Spinal cord (tissue), 10 donors: ENCODE data around the gene ANKRD40. TPM values are rescaled to one million over a fixed set of nuclear protein-coding genes. Genes with fewer than 3 reads are reported as not detected.

Source experiments
- DNase-seq, 6 donors: peaks; one replicate each; pipeline versions ENCODE4 v3.0.0 to v3.0.0-alpha.2; 2013 to 2015; ENCODE audit warnings: low spot score in 6 of 6, low read depth in 4 of 6
- H3K27ac ChIP-seq: one replicate; pipeline ENCODE4 v1.5.1; 2013; ENCODE audit warnings: low read depth, low read length, control low read depth
- H3K27me3 ChIP-seq: one replicate; pipeline ENCODE4 v1.6.1; 2013; ENCODE audit warnings: low read length; ENCODE audit not compliant: control insufficient read depth, insufficient read depth
- H3K36me3 ChIP-seq: one replicate; pipeline ENCODE4 v1.6.1; 2013; ENCODE audit warnings: low read length; ENCODE audit not compliant: control insufficient read depth, insufficient read depth
- H3K4me1 ChIP-seq: one replicate; pipeline ENCODE4 v1.6.1; 2013; ENCODE audit warnings: low read length; ENCODE audit not compliant: control insufficient read depth, insufficient read depth
- H3K4me3 ChIP-seq: one replicate; pipeline ENCODE4 v1.5.1; 2013; ENCODE audit warnings: low read depth, low read length, control low read depth
- H3K9me3 ChIP-seq: one replicate; pipeline ENCODE4 v1.6.1; 2013; ENCODE audit warnings: low read length; ENCODE audit not compliant: control insufficient read depth, insufficient read depth
- WGBS: methylation state at CpG from one replicate; pipeline ENCODE4 v1.1.5; 2013; ENCODE audit warnings: missing lambda C conversion rate; ENCODE audit not compliant: insufficient coverage; 5-methylcytosine and 5-hydroxymethylcytosine counted together
- polyA plus RNA-seq, 2 donors: library from polyadenylated mRNA; unstranded; fragments of 120-200 nt; gene quantifications; one replicate each; pipeline ENCODE4 v1.2.1, GENCODE V29; 2013; ENCODE audit not compliant: insufficient read length in 2 of 2
- small RNA-seq: library from RNA; depleted of rRNA; stranded (forward); fragments of <200 nt; gene quantifications from one replicate; pipeline ENCODE3, GENCODE V24; 2014; ENCODE audit warnings: low replicate concordance
- total RNA-seq, 2 donors: library from RNA; depleted of rRNA in 1 of 2; stranded (reverse); fragments of 120-200 nt in 1 of 2; fragments of >200 nt in 1 of 2; gene quantifications; one replicate each; pipeline versions ENCODE4 v1.2.3 to v1.2.4, GENCODE V29; 2013 to 2014
- donor health status: healthy.

Gene ANKRD40
- total and polyA plus RNA-seq, 4 donors = 35.7 to 47.5 (median 40.3) TPM

GRCh38 chr17:50657054-50657453 lies 50.7 kb downstream of the ANKRD40 start:
- no peaks in the 10 kb centered on the region for H3K27me3 ChIP-seq
- no peaks in the 10 kb centered on the region for H3K9me3 ChIP-seq
- 75% methylated on average over 4 of the region's 7 CpGs for WGBS

GRCh38 chr17:50656509-50656908 lies 51.2 kb downstream of the ANKRD40 start:
- no peak overlapping the region for H3K27ac ChIP-seq
- 94% methylated on average over 5 of the region's 5 CpGs for WGBS
- no peak overlapping the region for H3K4me3 ChIP-seq
- peaks cover 18% of the 10 kb centered on the region for H3K4me1 ChIP-seq
- H3K9me3 ChIP-seq = no peaks in the 10 kb centered on the region
- no peak for DNase-seq
- H3K36me3 ChIP-seq = no peaks in the 10 kb centered on the region
- H3K27me3 ChIP-seq = no peaks in the 10 kb centered on the region

More at GRCh38 chr17:50657054-50657453, 50.7 kb downstream of the ANKRD40 start:
- H3K36me3 ChIP-seq = no peaks in the 10 kb centered on the region
- H3K27ac ChIP-seq = no peak overlapping the region
- peaks cover 18% of the 10 kb centered on the region for H3K4me1 ChIP-seq
- DNase-seq = no peak
- H3K4me3 ChIP-seq = no peak overlapping the region

- no peak overlapping the region for H3K27ac ChIP-seq
- no peak for DNase-seq
- no peaks in the 10 kb centered on the region for H3K27me3 ChIP-seq
- H3K4me1 ChIP-seq = peaks cover 5% of the 10 kb centered on the region
- H3K36me3 ChIP-seq = no peaks in the 10 kb centered on the region
- H3K9me3 ChIP-seq = no peaks in the 10 kb centered on the region
- WGBS = no CpG with 5 or more reads among the region's 3 CpGs
- no peak overlapping the region for H3K4me3 ChIP-seq
Measured at GRCh38 chr17:50653738-50654137, 54.0 kb downstream of the ANKRD40 start.

GRCh38 chr17:50651661-50652060 lies 56.1 kb downstream of the ANKRD40 start:
- H3K27me3 ChIP-seq = no peaks in the 10 kb centered on the region
- WGBS = no CpG with 5 or more reads among the region's 2 CpGs
- no peaks in the 10 kb centered on the region for H3K4me1 ChIP-seq
- no peak overlapping the region for H3K27ac ChIP-seq
- no peak for DNase-seq
- H3K9me3 ChIP-seq = no peaks in the 10 kb centered on the region
- no peak overlapping the region for H3K4me3 ChIP-seq
- no peaks in the 10 kb centered on the region for H3K36me3 ChIP-seq

GRCh38 chr17:50649042-50649908 lies 58.4 kb downstream of the ANKRD40 start:
- WGBS = 73% methylated on average over 1 of the region's 7 CpGs
- no peak for DNase-seq
- Histone ChIP-seq H3K4me3 (no peak overlapping the region), H3K4me1 (no peaks in the 10 kb centered on the region), H3K27me3 (no peaks in the 10 kb centered on the region), H3K9me3 (no peaks in the 10 kb centered on the region), H3K27ac (no peak overlapping the region), H3K36me3 (no peaks in the 10 kb centered on the region)

GRCh38 chr17:50647187-50647586 lies 60.5 kb downstream of the ANKRD40 start:
- Histone ChIP-seq H3K4me1 (peaks cover 3% of the 10 kb centered on the region), H3K27me3 (no peaks in the 10 kb centered on the region)
- 100% methylated on average over 2 of the region's 2 CpGs for WGBS

GRCh38 chr17:50645748-50646682 lies 61.7 kb downstream of the ANKRD40 start:
- Histone ChIP-seq H3K4me1 (peaks cover 14% of the 10 kb centered on the region), H3K9me3 (no peaks in the 10 kb centered on the region), H3K27ac (no peak overlapping the region), H3K27me3 (no peaks in the 10 kb centered on the region), H3K4me3 (no peak overlapping the region), H3K36me3 (no peaks in the 10 kb centered on the region)
- DNase-seq = no peak
- 92% methylated on average over 3 of the region's 3 CpGs for WGBS

More at GRCh38 chr17:50647187-50647586, 60.5 kb downstream of the ANKRD40 start:
- no peaks in the 10 kb centered on the region for H3K9me3 ChIP-seq
- no peak overlapping the region for H3K4me3 ChIP-seq
- H3K27ac ChIP-seq = no peak overlapping the region
- no peak for DNase-seq
- no peaks in the 10 kb centered on the region for H3K36me3 ChIP-seq

Small RNA genes lying within 50 kb of the gene (small RNA-seq; reads per million reads assigned to genes)
- not detected for gene RF00019

Other genes with a start within 250 kb of the ANKRD40 start
- under 1 TPM; 0.55 to 0.89 TPM for gene CHAD, start 239.0 kb downstream of the ANKRD40 start, total RNA-seq
- 10 to 100 TPM in 1 of 2 donors, 1 to 10 TPM in 1; 9.2 to 13.6 TPM for gene CHAD, start 239.0 kb downstream of the ANKRD40 start, polyA plus RNA-seq
- 10 to 100 TPM; 17.2 to 27.3 TPM for gene RSAD1, start 229.1 kb downstream of the ANKRD40 start, total RNA-seq
- gene RSAD1, start 229.1 kb downstream of the ANKRD40 start, polyA plus RNA-seq = 10 to 100 TPM; 41.8 to 54.7 TPM
- 1 to 10 TPM; 1.1 to 3.4 TPM for gene MYCBPAP, start 199.5 kb downstream of the ANKRD40 start, total RNA-seq
- gene MYCBPAP, start 199.5 kb downstream of the ANKRD40 start, polyA plus RNA-seq = 1 to 10 TPM; 2.5 to 5.0 TPM
- gene EPN3, start 175.2 kb downstream of the ANKRD40 start, total RNA-seq = 1 to 10 TPM in 1 of 2 donors, under 1 TPM in 1; 0.39 to 1.3 TPM
- gene EPN3, start 175.2 kb downstream of the ANKRD40 start, polyA plus RNA-seq = 1 to 10 TPM; 1.8 to 3.7 TPM
- 10 to 100 TPM; 31.5 to 43.3 TPM for gene SPATA20, start 160.7 kb downstream of the ANKRD40 start, total RNA-seq
- gene SPATA20, start 160.7 kb downstream of the ANKRD40 start, polyA plus RNA-seq = 10 to 100 TPM; 44.7 to 45.9 TPM
- 10 to 100 TPM; 10.6 to 21.0 TPM for gene CACNA1G, start 147.2 kb downstream of the ANKRD40 start, total RNA-seq
- 10 to 100 TPM; 25.3 to 37.6 TPM for gene CACNA1G, start 147.2 kb downstream of the ANKRD40 start, polyA plus RNA-seq
- under 1 TPM; 0.17 to 0.69 TPM for gene ABCC3, start 73.0 kb downstream of the ANKRD40 start, total RNA-seq
- 1 to 10 TPM in 1 of 2 donors, under 1 TPM in 1; 0.52 to 1.2 TPM for gene ABCC3, start 73.0 kb downstream of the ANKRD40 start, polyA plus RNA-seq
- gene LUC7L3, start 11.7 kb upstream of the ANKRD40 start, total RNA-seq = 100 to 1,000 TPM in 1 of 2 donors, 10 to 100 TPM in 1; 79.3 to 149 TPM
- gene LUC7L3, start 11.7 kb upstream of the ANKRD40 start, polyA plus RNA-seq = 100 to 1,000 TPM; 495 to 555 TPM
- not detected for gene ANKRD40CL, start 59.6 kb upstream of the ANKRD40 start, total RNA-seq
- under 1 TPM in 1 of 2 donors, not detected in 1; 0.63 TPM for gene ANKRD40CL, start 59.6 kb upstream of the ANKRD40 start, polyA plus RNA-seq
- 100 to 1,000 TPM in 1 of 2 donors, 1 to 10 TPM in 1; 9.9 to 111 TPM for gene WFIKKN2, start 127.7 kb upstream of the ANKRD40 start, total RNA-seq
- 10 to 100 TPM in 1 of 2 donors, 1 to 10 TPM in 1; 6.3 to 16.9 TPM for gene WFIKKN2, start 127.7 kb upstream of the ANKRD40 start, polyA plus RNA-seq
- 10 to 100 TPM; 22.6 to 36.5 TPM for gene TOB1, start 158.4 kb upstream of the ANKRD40 start, total RNA-seq
- 10 to 100 TPM; 37.1 to 38.0 TPM for gene TOB1, start 158.4 kb upstream of the ANKRD40 start, polyA plus RNA-seq